Hematopoietic multipotent progenitor cell treated with erythropoietin and hydrocortisone succinate and interleukin-3 and kit ligand, for 17 days (in vitro differentiated cells): ENCODE measurements around the gene PBX4.

Experiments
- DNase-seq: peaks from one replicate; pipeline ENCODE4 v3.0.0-alpha.2; 2015; ENCODE audit warnings: low spot score

Gene PBX4

GRCh38 chr19:19649155-19649554, 30.7 kb upstream of the PBX4 start:
- no peak for DNase-seq

DNA sequence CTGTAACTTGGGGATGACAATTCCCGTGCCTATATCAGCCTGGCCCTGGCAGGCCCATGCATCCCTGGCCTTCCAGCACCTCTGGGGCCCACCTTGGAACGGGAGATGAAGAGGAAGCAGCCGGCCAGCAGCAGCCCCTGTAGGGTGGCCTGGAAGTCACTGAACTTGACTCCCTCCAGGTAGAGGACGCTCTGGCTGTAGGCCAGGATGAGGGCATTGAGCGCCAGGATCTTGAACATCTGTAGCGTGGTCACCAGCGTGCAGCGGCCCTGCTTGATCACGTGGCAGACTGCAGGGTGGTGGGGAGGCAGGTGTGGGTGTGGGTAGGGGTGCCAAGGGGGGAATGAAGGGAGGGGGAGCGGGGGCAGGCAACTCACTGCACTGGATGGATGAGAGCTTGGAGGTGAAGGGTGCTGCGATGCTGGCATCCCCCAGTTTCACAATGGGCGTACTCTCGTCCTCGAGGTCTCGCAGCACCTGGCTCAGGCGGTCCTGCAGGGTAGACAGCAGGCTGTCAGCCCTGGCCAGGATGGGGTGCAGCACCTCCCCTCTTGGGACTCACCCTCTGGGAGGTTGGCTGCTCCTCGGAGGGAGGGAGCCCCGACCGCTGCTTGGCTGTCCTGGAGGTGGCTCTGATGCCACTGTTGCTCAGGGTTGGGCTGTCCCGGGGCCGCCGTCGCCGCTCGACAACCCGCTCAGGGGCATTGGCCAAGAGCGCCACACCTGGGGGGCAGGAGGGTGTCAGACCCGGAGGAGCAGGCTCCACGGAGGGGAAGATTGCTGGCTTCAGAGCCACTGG, 28.7 kb upstream of the PBX4 start:
- DNase-seq, result no peak

- no peak for DNase-seq
These were observed 26.9 kb upstream of the PBX4 start for GRCh38 chr19:19645233-19645870.

DNA sequence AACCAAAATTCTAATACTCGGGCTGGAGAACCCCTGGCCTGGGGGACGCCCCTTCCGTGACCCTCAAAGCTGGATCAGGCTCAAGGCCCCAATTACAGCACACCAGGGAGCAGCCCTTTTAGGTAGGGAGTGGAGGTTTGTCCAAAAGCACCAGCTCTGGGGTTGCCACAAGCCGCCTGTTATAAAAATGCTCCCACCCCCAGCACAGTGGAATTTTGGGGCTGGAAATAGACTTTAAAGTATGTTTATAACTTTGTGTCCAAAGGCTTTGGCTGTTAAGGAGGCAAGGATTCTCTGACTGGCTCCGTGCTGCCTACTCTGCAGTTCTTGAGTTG, 25.5 kb upstream of the PBX4 start:
- no peak for DNase-seq

DNA sequence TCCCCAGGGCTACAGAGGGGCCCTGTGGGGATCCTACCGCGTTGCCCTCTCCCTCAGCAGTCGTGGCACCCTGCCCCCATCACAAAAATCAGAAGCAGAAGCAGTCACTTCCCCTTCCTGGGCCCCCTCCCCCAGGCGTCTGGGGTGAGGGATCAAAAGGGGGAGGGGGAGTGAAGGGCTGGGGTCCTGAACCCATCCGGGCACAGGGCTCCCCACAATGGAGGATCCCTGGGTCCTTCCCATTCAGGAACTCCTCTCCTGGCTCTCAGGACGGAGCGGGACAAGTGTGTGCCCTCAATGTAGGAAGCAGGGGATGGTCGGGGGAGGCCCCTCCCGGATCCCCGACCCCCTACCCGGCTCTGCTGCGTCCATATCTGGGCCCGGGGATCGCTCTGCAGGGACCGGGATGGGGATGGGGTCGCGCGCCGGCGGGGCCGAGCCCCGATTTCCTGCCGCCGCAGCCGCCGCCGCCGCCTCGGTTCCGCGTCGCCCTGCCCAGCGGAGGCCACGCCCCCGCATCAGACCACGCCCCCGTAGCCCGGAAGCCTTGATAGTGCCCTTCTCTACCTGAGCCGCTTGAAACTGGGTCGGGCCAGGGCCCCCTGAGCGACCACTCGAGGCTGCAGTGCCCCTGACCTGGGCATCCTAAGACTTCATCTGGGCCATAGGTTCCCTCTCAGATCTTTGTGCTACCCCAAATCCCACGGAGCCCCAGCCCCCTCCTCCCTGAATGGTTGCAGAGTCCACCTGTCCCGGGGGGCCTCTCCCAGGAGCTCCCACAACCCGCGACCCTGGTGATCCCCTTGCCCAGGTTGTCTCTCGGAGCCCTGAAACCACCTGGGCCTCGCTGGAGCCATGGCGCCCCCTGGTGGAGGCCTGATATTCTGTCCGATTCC, 24.9 kb upstream of the PBX4 start, which contains the start of gene GMIP:
Gene GMIP, minus strand, starts transcription at position 500 of the 896 bp plus-strand sequence. Its CDS starts 128 bp downstream, at position 372.
- peak; percentile 75 for DNase-seq

- no peak for DNase-seq
These were observed 24.1 kb upstream of the PBX4 start for GRCh38 chr19:19642506-19643157.

DNA sequence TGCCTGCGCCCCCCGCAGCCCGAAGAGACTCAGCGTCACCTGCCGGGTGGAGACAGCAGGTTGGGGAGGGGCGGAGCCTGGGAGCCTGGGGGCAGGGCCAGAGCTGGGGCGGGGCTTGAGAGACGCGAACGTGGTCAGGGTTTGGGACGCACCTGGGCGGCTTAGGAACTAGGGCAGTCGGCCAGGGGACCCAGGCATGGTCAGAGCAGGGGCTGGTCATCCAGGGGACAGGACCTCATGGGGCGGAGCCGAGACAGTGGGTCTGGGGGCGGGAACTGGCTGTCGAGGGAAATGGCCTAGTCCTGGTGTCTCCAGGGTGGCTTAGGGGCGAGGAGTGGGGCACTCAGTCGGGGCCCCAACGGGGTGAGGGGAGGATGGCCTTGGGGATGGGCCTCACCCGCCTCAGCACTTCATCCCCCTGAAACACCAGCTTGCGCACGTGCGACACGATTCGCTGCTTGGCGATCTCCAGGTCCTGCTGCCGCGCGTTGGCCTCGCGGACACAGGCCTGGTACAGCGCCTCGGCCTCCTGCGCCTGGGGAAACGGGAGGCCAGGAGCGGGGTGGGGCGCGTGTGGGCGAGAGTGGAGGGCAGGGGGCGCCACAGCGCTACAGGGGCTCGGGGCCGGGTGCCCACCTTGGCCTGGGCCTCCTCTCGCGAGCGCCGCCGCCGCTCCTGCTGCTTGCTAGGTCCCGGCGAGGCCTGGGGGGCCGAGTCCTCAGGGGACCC, 19.2 kb upstream of the PBX4 start:
- DNase-seq, result no peak

GRCh38 chr19:19637186-19637522, 18.7 kb upstream of the PBX4 start:
- DNase-seq, result no peak

DNA sequence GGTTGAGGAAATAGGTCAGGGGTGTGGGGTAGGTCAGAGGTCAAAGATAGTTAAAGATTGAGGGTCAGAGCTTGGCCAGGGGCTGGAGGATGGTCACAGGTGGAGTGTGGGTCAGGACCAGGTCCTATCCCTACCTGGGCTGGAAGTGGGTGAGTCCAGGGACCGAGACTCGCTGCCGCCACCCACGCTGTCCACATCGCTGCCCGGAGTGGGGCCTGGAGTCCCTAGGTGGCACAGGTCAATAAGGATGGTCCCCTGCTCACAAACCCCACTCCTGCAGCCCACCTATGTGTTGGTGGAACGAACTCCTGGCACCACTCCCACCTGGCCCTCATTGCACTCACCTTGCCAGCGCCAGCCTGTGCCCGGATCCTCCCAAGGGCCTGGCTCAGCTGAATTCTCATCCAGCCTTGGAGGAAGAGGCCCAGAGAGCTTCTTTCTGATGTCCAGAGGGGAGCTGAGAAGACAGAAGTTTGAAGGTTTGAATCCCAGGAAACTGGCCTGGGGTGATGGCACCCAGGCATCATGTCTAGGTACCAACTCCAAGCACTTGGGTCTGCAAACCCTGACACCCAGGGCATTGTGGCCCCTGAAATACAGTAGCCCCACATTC, 18.2 kb upstream of the PBX4 start:
- no peak for DNase-seq

DNA sequence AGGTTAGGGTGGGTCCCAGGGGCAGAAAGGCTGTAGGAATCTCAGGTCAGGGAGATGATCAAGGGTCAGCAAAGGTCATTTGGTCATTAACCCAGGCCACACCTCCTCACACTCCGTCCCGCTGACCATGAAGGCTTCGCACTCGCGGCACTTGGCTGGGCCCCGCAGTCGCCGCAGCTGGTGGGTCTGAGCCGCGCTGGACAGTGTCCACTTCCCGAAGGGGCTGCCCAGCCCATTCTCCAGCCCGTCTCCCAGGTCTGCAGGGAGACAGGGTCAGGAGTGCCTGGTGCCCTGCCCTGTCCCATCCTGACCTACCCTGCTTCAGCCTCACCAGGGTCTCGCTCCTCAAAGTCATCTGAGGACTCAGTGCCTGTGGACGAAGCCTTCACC, 16.8 kb upstream of the PBX4 start:
- DNase-seq, result no peak

GRCh38 chr19:19634516-19635312, 16.2 kb upstream of the PBX4 start:
- DNase-seq, result no peak

DNA sequence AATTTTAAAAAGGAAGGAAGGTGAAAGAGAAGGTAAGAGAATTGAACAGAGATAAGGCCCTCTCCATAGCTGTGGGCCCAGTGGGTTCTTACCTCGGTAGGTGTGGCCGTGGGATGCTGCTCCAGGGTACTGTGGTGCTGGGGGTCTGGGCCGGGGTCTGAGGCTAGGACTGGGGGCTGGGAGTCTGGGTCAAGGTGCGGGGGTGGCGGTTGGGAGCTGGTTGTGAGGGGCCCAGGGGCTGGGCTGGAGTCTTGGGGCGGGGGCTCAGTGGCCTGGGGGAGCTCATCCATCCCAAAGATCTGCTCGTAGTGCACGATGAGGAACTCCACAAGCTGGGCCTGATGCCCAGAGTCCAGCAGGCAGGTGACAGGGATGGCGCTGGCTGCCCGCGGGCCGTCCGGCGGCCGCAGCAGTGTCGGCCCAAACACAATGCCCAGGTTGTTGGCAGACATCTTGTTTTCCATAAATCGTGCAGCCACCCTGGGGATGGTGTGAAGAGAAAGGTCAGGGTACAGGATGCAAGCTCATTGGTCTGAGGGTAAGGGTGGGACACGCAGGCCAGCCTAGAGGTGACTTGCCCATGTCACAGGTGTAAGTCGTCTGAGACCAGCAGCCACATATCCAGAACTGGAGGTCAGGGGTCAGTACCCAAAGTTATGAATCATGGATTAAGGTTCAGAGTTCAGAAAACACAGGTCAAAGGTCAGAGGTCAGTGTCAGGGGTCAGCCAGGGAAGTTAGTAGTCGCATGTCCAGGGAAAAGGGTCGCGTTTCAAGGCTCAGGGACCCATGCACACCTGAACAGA, 15.4 kb upstream of the PBX4 start:
- no peak for DNase-seq

DNA sequence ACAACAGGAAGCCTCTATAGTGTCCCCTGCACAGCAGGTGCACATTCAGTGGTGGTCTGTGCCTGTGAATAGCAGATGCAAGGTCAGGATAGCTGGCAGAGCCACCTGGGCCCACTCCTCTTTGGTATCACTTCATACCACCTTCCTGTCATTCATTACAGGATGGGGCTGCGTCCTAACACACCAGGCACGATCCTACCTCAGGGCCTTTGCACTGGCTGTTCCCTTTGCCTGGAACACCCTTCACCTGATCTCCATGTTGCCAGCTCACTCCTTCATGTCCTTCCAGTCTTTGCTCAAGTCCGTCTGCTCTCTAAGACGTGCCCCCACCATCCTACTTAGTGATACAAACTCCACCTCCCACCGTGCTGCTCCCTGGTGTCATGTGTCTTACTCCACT, 14.2 kb upstream of the PBX4 start:
- DNase-seq, result no peak

DNA sequence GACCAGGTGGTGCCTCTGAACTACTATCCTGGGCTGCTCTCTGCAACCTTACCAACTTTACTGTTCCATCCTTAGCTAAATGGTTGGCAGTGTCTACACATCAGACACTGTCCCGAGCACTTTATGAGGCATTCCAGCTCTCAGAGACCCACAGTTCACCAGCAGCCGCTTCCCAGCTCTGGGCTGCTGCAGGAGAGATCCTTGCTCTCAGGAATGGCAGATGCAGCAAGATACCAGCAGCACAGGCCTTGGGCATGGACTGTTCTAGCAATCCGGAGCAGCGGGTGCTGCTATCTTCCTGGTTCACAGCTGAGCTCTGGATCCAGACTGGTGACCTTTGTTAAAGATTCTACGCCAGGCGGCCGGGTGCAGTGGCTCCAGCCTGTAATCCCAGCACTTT, 12.9 kb upstream of the PBX4 start:
- no peak for DNase-seq

GRCh38 chr19:19630426-19630825, 11.9 kb upstream of the PBX4 start:
- DNase-seq, result no peak

GRCh38 chr19:19630062-19630414, 11.6 kb upstream of the PBX4 start:
- DNase-seq, result no peak

GRCh38 chr19:19628501-19629134, 10.1 kb upstream of the PBX4 start:
- DNase-seq, result no peak

DNA sequence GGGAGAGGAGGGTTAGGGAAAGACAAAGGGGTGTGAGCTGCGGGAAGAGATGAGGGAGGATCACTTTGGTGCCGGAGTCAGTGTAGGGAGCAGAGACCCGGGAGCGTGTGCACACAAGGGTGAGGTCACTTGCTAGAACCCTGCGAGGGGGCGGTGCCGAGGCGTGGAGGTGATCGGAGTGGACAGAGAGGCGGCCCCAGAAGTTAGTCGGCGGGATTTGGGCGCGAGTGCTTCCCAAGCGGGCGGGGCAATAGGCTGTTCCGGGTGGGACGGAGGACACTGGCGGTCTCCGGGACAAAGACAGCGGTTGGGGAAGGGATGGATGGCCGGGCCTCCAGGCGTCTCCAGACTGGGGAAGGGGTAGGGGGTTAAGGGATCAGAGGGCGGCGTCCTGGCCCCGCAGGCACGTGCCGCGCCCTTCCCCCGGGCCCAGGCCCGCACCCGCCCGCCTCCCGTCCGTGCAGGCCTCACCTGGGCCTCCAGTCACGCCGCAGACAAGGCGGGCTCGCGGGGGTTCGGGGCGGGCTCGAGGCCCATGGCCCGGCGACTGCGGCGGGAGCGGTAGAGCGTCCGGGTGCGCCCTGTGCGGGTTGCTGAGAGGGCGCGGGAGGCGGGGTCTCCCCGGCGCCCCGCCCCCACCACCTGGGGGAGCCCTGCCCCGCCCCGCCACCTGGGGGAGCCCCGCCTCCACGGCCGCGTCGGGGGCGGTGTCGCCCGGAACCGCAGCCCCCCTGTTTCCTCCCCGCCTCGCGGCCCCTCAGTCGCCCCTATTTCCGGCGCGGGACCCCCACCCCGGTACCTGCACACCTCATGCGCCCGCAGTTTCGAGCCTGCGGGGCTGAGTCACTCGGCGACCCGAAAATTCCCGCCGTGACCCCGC, 9.4 kb upstream of the PBX4 start, which contains the start of gene LPAR2:
Gene LPAR2, minus strand, starts transcription at position 600 of the 880 bp plus-strand sequence. CDS start 945 bp downstream, outside the sequence.
- DNase-seq, result no peak
